PC-9 (cell line): ENCODE measurements around the gene TAF3.

Source experiments
- EZH2 ChIP-seq: fragments of 200-600 bp; sonication (generic); IDR thresholded peaks from 2 replicates; pipeline ENCODE4 v1.8.0; 2017; ENCODE audit warnings: antibody characterized with exemption, low read depth
- TF ChIP-seq, protein P1 (sequence below): fragments of 200-600 bp; sonication (generic); conservative IDR thresholded peaks from 2 replicates; pipeline ENCODE4 v1.6.1; 2017; ENCODE audit warnings: mixed run types, antibody characterized with exemption, mild to moderate bottlenecking, moderate library complexity

DNA sequence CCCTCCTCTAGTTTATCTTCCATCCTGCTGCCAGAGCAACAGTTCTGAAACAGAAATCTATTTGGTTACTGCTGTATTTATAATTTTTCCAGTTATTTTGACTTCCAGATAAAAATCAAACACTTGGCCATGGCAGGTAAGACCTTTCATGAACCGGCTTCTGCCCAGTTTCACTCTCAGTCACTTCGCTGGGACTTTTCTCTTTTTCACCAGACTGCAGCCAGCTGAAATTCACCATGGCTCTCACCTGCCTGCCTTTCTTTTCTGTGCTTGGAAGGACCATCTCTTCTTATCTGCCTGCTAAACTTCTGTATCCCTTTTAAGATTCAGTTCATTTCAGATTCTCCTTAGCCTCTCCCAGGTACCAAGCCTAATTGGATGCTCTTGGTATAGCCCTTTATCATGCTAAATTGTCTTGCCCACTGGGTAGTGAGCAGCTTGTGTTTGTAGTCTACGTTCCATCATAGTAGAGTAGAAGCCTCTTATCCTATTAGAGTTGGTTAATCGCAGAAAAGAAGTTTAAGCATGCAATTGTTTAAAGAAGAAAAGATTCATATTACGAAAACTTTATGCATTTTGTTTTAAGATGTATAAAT is 71.7 kb downstream of the TAF3 start:
- TF ChIP-seq, protein P1, sequence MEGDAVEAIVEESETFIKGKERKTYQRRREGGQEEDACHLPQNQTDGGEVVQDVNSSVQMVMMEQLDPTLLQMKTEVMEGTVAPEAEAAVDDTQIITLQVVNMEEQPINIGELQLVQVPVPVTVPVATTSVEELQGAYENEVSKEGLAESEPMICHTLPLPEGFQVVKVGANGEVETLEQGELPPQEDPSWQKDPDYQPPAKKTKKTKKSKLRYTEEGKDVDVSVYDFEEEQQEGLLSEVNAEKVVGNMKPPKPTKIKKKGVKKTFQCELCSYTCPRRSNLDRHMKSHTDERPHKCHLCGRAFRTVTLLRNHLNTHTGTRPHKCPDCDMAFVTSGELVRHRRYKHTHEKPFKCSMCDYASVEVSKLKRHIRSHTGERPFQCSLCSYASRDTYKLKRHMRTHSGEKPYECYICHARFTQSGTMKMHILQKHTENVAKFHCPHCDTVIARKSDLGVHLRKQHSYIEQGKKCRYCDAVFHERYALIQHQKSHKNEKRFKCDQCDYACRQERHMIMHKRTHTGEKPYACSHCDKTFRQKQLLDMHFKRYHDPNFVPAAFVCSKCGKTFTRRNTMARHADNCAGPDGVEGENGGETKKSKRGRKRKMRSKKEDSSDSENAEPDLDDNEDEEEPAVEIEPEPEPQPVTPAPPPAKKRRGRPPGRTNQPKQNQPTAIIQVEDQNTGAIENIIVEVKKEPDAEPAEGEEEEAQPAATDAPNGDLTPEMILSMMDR, result no peak
- no peak for TF ChIP-seq EZH2
